ENCODE measurements around the gene PNPLA7. TPM values are rescaled to one million over a fixed set of nuclear protein-coding genes. Genes with fewer than 3 reads are reported as not detected.
"Not testable (repeated sequence)": the region's sequence is repeated elsewhere in the genome, so short reads cannot be mapped to it uniquely, and the experiment has no call there.

Gene PNPLA7
- total RNA-seq, 1 experiment from 2014 or later, result not detected

DNA sequence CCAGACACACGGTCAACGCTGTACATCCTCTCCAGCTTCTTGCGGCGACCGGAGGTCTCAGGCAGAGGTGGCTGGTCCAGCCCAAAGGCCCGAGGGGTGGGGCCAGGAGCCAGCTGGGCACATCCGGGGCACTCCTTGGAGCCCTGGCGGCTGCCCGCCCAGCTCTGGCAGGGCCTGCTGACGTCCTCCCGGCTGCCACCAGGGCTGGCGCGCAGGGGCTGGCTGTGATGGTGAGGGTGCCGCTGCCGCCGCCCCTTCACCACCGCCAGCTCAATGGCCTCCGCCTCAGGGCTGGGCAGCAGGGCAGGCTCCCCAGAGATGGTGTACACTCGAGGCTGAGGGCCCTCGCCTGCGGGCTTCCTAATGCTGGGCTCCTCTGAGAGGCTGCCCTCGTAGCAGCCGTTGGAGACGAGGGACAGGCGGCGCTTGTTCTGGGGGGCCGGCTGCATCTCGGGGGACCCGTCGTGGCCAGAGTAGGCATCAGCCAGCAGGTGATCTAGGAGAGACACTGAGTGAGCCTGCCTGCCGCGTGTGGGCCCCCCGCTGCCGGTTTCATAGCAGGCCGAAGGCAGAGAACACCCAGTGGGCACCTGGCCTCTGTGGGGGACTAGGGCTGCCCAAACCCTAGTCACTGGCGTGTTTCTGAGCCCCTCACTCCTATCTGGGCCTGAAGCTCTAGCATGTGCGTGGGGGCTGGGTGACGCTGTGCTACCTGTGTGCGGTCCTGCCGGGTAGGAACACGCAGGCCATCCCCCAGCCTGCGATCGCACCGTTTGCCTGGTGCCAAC, 92.6 kb downstream of the PNPLA7 start:
- Histone ChIP-seq H3K4me3 (peak overlapping the region; percentile 68), H3K36me3 (peaks cover 17% of the 10 kb centered on the region), H3K27me3 (no peaks in the 10 kb centered on the region), H3K9me3 (no peaks in the 10 kb centered on the region)
- no peak for DNase-seq

GRCh38 chr9:137456864-137457405, 93.3 kb downstream of the PNPLA7 start:
- H3K4me3 ChIP-seq, result no peak overlapping the region
- DNase-seq, result no peak
- peaks cover 17% of the 10 kb centered on the region for H3K36me3 ChIP-seq
- H3K9me3 ChIP-seq, result no peaks in the 10 kb centered on the region
- H3K27me3 ChIP-seq, result no peaks in the 10 kb centered on the region

GRCh38 chr9:137456061-137456863, 93.9 kb downstream of the PNPLA7 start:
- peaks cover 17% of the 10 kb centered on the region for H3K36me3 ChIP-seq

GRCh38 chr9:137455359-137455991, 94.7 kb downstream of the PNPLA7 start:
- no peaks in the 10 kb centered on the region for H3K27me3 ChIP-seq
- H3K4me3 ChIP-seq, result no peak overlapping the region
- peaks cover 17% of the 10 kb centered on the region for H3K36me3 ChIP-seq
- no peaks in the 10 kb centered on the region for H3K9me3 ChIP-seq
- no peak for DNase-seq

More at GRCh38 chr9:137456061-137456863, 93.9 kb downstream of the PNPLA7 start:
- Histone ChIP-seq H3K27me3 (no peaks in the 10 kb centered on the region), H3K4me3 (no peak overlapping the region), H3K9me3 (no peaks in the 10 kb centered on the region)
- no peak for DNase-seq

- Histone ChIP-seq H3K36me3 (peaks cover 17% of the 10 kb centered on the region), H3K27me3 (no peaks in the 10 kb centered on the region), H3K4me3 (no peak overlapping the region), H3K9me3 (no peaks in the 10 kb centered on the region)
- no peak for DNase-seq
These were observed 95.4 kb downstream of the PNPLA7 start for GRCh38 chr9:137454597-137455358.

DNA sequence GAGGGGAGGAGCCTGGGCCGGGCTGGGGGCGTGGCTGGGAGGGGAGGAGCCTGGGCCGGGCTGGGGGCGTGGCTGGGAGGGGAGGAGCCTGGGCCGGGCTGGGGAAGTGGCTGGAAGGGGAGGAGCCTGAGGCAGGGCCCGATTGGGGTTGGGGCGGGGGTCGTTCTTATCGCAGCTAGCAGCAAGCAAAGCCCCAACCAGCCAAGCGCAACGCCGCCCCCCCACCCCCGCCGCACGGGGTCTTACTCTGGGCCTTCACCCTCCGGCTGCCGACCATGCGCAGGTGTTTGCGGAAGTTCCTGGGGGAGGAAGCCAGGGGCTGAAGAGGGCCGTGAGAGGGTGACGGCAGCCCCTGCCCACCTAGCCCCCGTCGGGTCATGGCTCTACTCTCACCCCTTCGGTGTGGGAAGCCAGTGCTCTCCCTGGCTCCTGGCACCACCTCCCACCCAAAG, 96.0 kb downstream of the PNPLA7 start:
- no peaks in the 10 kb centered on the region for H3K27me3 ChIP-seq
- H3K4me3 ChIP-seq, result no peak overlapping the region
- DNase-seq, result no peak
- peaks cover 17% of the 10 kb centered on the region for H3K36me3 ChIP-seq
- H3K9me3 ChIP-seq, result no peaks in the 10 kb centered on the region

GRCh38 chr9:137453643-137454081, 96.5 kb downstream of the PNPLA7 start:
- Histone ChIP-seq H3K27me3 (no peaks in the 10 kb centered on the region), H3K36me3 (peaks cover 17% of the 10 kb centered on the region), H3K9me3 (no peaks in the 10 kb centered on the region), H3K4me3 (no peak overlapping the region)
- no peak for DNase-seq

- no peaks in the 10 kb centered on the region for H3K27me3 ChIP-seq
- no peak for DNase-seq
- no peak overlapping the region for H3K4me3 ChIP-seq
- peaks cover 17% of the 10 kb centered on the region for H3K36me3 ChIP-seq
- H3K9me3 ChIP-seq, result no peaks in the 10 kb centered on the region
These were observed 97.2 kb downstream of the PNPLA7 start for GRCh38 chr9:137452761-137453642.

DNA sequence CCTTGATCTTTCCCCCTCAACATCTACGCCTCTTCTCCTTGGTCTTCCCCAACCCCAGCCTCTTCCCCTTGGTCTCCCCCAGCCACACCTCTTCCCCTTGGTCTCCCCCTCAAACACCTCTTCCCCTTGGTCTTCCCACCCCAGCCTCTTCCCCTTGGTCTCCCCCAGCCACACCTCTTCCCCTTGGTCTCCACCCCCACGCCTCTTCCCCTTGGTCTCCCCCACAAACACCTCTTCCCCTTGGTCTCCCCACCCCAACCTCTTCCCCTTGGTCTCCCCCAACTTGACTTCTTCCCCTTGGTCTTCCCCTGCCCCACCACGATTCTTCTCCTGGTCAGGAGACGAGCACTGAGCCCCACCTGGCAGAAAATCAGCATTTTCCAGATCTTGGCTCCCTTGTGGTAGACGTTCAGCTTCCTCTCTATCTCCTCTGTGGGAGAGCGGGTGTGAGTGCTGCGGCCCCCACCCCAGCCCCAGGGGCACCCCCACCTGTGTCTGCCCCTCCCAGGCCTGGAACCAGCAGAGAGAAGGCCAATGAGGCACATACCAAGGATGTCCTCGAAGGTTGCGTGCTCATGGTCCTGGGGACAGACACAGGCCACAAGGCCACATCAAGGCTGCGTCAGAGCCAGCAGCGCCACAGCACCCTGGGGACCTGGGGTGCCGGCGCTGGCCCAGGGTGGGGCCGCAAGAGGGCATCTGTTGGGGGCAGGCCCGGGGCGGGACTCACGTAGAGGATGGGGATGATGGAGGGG, 98.0 kb downstream of the PNPLA7 start:
- Histone ChIP-seq H3K4me3 (no peak overlapping the region), H3K27me3 (no peaks in the 10 kb centered on the region), H3K9me3 (no peaks in the 10 kb centered on the region), H3K36me3 (peaks cover 17% of the 10 kb centered on the region)
- no peak for DNase-seq

GRCh38 chr9:137451264-137452005, 98.8 kb downstream of the PNPLA7 start:
- not testable (repeated sequence) for H3K27me3 ChIP-seq, DNase-seq, H3K9me3 ChIP-seq, H3K4me3 ChIP-seq
- H3K36me3 ChIP-seq, result peaks cover 13% of the 10 kb centered on the region

DNA sequence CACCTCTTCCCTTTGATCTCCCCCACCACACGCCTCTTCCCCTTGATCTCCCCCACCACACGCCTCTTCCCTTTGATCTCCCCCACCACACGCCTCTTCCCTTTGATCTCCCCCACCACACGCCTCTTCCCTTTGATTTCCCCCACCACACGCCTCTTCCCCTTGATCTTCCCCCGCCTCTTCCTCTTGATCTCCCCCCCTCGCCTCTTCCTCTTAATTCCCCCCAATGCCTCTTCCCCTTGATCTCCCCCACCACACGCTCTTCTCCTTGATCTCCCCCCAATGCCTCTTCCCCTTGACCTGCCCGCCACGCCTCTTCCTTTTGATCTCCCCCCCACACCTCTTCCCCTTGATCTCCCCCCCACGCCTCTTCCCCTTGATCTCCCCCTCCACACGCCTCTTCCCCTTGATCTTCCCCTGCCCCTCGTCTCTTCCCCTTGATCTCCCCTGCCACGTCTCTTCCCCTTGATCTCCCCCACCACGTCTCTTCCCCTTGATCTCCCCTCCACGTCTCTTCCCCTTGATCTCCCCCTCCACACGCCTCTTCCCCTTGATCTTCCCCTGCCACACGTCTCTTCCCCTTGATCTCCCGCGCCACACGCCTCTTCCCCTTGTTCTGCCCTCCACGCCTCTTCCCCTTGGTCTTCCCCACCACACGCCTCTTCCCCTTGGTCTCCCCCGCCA, 99.5 kb downstream of the PNPLA7 start:
- H3K4me3 ChIP-seq, H3K9me3 ChIP-seq, DNase-seq, H3K27me3 ChIP-seq: not testable (repeated sequence)
- H3K36me3 ChIP-seq, result peaks cover 13% of the 10 kb centered on the region

DNA sequence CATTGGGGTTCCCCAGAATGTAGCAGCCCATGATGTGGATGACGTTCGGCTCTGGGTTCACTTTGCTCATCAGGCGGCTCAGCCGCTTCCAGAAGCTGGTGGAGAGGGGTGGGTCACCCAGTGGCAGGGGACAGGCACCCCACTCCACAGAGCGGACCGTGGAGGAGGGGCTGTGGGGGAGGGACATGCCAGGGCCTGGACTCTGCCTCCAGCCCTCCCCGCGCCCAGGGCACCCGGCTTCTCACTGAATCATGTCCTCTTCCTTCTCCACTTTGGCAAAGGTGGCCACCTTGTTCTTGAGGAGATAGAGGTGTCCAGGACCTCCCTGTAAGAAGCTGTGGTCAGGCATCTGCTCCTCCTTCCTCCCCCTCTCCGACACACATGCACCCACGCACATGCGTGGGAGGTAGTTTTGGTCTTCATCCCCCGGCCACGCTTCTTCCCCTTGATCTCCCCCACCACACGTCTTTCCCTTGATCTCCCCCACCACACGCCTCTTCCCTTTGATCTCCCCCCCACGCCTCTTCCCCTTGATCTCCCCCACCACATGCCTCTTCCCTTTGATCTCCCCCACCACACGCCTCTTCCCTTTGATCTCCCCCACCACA, 100.2 kb downstream of the PNPLA7 start:
- no peak for DNase-seq
- Histone ChIP-seq H3K36me3 (peaks cover 13% of the 10 kb centered on the region), H3K27me3 (no peaks in the 10 kb centered on the region), H3K9me3 (no peaks in the 10 kb centered on the region), H3K4me3 (no peak overlapping the region)

DNA sequence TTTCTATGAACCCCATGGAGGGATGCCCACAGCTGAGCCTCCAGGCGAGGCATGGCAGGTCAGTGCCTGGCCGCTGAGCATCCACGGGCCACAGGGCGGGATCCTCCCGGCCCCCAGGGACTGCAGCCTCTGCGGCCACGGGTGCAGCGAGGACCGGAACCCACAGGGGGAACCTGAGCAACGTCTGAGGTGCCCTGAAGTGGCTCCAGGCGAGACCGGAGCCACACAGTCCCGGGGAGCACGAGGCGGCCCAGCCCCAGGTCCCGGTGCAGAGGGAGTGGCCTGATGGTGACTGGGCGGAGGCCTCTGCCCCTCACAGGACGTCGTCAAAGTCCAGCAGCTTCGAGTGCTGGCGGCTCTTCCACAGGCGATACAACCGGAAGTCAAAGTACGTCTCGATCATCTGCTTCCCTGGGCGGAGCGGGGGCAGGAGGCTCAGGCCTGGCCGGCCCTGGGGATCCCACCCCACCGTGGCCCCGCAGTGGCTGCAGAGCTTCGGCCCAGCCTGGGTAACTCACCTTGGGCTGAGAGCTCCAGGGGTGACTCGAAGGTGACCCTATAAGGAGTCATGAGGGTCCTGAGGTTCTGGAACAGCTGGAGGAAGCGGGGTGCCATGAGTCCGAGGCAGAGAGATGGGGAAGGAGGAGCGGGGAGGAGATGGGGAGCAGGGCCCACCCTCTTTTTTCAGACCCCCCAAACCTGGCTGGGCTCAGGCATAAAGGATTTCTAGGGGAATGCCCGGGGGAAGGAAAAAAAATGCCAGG, 100.9 kb downstream of the PNPLA7 start:
- no peak for DNase-seq
- peaks cover 8% of the 10 kb centered on the region for H3K36me3 ChIP-seq
- H3K9me3 ChIP-seq, result no peaks in the 10 kb centered on the region

More for the DNA sequence above, 100.9 kb downstream of the PNPLA7 start:
- Histone ChIP-seq H3K4me3 (no peak overlapping the region), H3K27me3 (no peaks in the 10 kb centered on the region)
